ENCODE measurements around the gene FTO. TPM values are rescaled to one million over a fixed set of nuclear protein-coding genes. Genes with fewer than 3 reads are reported as not detected.

FTO gene
- total RNA-seq, 2 experiments from 2014 or later, result 48.6 to 53.2 TPM

DNA sequence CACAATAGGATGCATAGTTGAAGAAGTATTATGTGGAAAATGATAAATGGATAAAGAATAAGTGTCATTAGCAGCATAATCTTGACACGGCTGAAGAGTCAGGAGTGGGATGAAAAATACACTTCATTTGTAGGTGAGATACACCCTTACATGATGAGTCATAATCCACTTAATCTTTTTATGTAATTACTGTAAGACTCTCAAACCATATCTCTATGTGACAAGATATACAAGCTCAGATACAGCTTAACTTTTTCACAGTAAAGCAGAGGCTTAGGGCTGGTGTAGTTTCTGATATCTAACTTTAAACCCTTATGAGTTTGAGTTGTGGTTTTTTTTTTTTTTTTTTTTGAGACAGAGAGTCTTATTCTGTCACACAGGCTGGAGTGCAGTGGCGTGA, 101.2 kb downstream of the FTO start:
- TF ChIP-seq, protein P1, sequence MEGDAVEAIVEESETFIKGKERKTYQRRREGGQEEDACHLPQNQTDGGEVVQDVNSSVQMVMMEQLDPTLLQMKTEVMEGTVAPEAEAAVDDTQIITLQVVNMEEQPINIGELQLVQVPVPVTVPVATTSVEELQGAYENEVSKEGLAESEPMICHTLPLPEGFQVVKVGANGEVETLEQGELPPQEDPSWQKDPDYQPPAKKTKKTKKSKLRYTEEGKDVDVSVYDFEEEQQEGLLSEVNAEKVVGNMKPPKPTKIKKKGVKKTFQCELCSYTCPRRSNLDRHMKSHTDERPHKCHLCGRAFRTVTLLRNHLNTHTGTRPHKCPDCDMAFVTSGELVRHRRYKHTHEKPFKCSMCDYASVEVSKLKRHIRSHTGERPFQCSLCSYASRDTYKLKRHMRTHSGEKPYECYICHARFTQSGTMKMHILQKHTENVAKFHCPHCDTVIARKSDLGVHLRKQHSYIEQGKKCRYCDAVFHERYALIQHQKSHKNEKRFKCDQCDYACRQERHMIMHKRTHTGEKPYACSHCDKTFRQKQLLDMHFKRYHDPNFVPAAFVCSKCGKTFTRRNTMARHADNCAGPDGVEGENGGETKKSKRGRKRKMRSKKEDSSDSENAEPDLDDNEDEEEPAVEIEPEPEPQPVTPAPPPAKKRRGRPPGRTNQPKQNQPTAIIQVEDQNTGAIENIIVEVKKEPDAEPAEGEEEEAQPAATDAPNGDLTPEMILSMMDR (IDR thresholded peaks at IDR 0.05), result no peak
- Mint-ChIP-seq H3K36me3 (ENCODE audit: low read depth) (peaks cover 7% of the 10 kb centered on the region), H3K27ac (no peak overlapping the region), H3K27me3 (no peaks in the 10 kb centered on the region), H3K4me3 (no peak overlapping the region), H3K4me1 (ENCODE audit: low read depth) (peaks cover 22% of the 10 kb centered on the region), H3K9me3 (no peaks in the 10 kb centered on the region)
- ATAC-seq (no peak), DNase-seq (no peak)
- CTCF ChIA-PET, result no interaction called here
- POLR2A ChIA-PET, result no interaction called here
- intact Hi-C loops (cut with micrococcal nuclease), result no loop called here

DNA sequence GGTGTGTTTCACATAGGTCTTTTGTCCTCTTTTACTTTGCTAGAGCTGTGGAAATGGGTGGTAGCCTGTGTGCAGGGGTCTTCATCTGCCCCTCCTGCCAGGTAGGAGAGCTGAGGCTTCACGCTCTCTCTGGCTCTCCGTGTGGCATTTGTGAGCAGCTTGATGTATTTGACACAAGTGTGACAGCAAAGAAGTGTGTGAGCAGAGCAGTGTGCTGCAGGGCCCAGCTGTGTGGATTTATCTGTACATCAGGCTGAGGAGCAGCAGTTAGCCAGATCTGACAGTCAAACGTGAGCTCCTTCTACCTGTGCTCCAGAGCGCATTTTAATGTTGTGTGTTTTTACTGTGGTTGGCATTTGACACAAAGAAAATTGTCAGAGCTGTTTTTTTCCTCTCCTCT, 101.8 kb downstream of the FTO start:
- no peak overlapping the region for H3K4me3 Mint-ChIP-seq
- no peak overlapping the region for H3K27ac Mint-ChIP-seq
- intact Hi-C loops (cut with micrococcal nuclease), result no loop called here
- H3K9me3 Mint-ChIP-seq, result no peaks in the 10 kb centered on the region
- H3K36me3 Mint-ChIP-seq (ENCODE audit: low read depth), result peaks cover 12% of the 10 kb centered on the region
- peaks cover 22% of the 10 kb centered on the region for H3K4me1 Mint-ChIP-seq (ENCODE audit: low read depth)
- CTCF ChIA-PET, result interaction anchor here (2.2 kb wide), 1 partner anchor 62 kb away, joined by 8 read pairs; no protein-coding TSS in a partner anchor
- H3K27me3 Mint-ChIP-seq, result no peaks in the 10 kb centered on the region
- TF ChIP-seq, protein P1 (IDR thresholded peaks at IDR 0.05), result no peak
- POLR2A ChIA-PET, result no interaction called here
- DNase-seq (no peak), ATAC-seq (no peak)

DNA sequence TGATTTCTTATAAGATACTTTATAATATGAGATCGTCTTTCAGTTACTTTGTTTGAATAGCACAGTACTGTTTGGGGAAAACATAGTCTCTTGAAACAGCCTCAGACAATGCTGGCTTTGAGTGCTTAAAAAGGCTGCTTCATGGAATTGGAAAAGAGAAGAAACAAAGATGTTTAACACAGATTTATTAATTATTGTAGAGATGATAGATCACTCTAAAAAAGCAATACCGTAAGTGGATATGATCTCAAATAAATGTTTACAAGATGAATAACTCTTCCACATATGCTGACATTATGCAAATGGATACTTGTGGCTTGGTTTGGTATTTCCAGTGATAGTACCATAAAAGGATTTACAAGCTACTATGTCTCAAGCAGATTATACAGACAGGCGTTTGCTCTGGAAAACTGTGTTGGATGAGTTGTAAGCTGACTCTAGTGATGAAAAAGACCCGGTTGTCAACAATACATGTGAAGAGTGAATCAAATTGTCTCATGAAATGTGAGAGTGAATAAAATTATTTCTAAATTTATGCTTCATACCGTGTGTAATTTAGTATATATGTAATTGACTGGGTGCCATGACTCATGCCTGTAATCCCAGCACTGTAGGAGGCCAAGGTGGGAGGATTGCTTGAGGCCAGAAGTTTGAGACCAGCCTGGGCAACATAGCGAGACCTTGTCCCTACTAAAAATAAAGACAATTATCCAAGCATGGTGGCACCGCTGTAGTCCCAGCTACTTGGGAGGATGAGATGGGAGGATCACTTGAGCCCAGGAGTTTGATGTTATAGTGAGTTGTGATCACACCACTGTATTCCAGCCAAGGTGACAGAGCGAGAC, 105.4 kb downstream of the FTO start:
- ChIA-PET POLR2A (no interaction called here), CTCF (no interaction called here)
- TF ChIP-seq, protein P1 (IDR thresholded peaks at IDR 0.05), result no peak
- Mint-ChIP-seq H3K27ac (no peak overlapping the region), H3K9me3 (no peaks in the 10 kb centered on the region), H3K36me3 (ENCODE audit: low read depth) (peaks cover 18% of the 10 kb centered on the region), H3K4me3 (no peak overlapping the region), H3K27me3 (no peaks in the 10 kb centered on the region), H3K4me1 (ENCODE audit: low read depth) (peaks cover 10% of the 10 kb centered on the region)
- DNase-seq, result no peak
- no peak for ATAC-seq
- intact Hi-C loops (cut with micrococcal nuclease), result no loop called here

DNA sequence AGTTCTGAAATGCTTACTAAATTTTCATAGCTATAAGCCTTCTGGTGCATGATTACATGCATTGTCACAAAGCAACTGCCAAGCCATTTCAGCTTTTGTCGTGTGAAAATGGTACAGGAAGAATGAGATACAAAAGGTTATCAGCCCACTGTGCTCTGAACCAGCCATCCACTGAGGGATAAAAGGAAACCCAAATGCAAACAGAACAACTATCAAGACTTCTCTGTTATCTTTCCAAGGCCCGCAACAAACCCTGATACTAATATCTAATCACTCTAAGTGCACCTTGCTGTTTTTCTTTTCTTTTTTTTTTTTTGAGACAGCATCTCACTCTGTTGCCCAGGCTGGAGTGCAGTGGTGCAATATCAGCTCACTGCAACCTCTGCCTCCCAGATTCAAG, 109.0 kb downstream of the FTO start:
- CTCF ChIA-PET, result no interaction called here
- DNase-seq, result no peak
- TF ChIP-seq, protein P1 (IDR thresholded peaks at IDR 0.05), result no peak
- intact Hi-C loops (cut with micrococcal nuclease), result no loop called here
- Mint-ChIP-seq H3K27me3 (no peaks in the 10 kb centered on the region), H3K27ac (no peak overlapping the region), H3K4me3 (no peak overlapping the region), H3K36me3 (ENCODE audit: low read depth) (peaks cover 33% of the 10 kb centered on the region), H3K4me1 (ENCODE audit: low read depth) (peaks cover 7% of the 10 kb centered on the region), H3K9me3 (no peaks in the 10 kb centered on the region)
- POLR2A ChIA-PET, result no interaction called here
- ATAC-seq, result no peak

DNA sequence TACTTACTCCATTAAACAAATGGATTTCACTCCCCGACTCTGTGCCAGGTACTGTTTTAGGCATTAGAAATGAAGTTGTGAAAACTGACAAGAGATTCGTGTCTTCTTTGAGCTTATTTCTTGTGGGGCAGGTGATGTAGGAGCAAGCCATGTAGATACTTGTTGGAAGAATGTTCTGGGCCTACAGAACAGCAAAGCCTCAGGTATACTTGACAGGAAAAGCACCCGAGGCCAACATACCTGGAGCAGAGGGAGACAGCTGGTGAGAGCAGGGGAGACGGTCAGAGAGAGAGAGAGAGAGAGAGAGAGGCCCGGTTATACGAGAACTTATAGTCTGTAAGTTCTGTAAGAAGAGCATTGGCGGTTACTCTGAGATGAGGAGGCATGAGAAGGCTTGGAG, 110.8 kb downstream of the FTO start:
- ChIA-PET POLR2A (no interaction called here), CTCF (interaction anchor here (1.7 kb wide), 1 partner anchor 72 kb away, joined by 5 read pairs; no protein-coding TSS in a partner anchor)
- intact Hi-C loops (cut with micrococcal nuclease), result no loop called here
- no peaks in the 10 kb centered on the region for H3K9me3 Mint-ChIP-seq
- no peak for DNase-seq
- peaks cover 32% of the 10 kb centered on the region for H3K36me3 Mint-ChIP-seq (ENCODE audit: low read depth)
- no peak overlapping the region for H3K27ac Mint-ChIP-seq
- H3K4me3 Mint-ChIP-seq, result no peak overlapping the region
- no peaks in the 10 kb centered on the region for H3K27me3 Mint-ChIP-seq
- ATAC-seq, result no peak
- peaks cover 8% of the 10 kb centered on the region for H3K4me1 Mint-ChIP-seq (ENCODE audit: low read depth)
- TF ChIP-seq, protein P1 (IDR thresholded peaks at IDR 0.05), result no peak

Data from activated CD8-positive, alpha-beta T cell treated with anti-CD3 and anti-CD28 coated beads for 36 hours (primary cell).